Measurements from ENCODE around the gene CLEC16A. TPM values are rescaled to one million over a fixed set of nuclear protein-coding genes. Genes with fewer than 3 reads are reported as not detected.
"Not testable (repeated sequence)": the region's sequence is repeated elsewhere in the genome, so short reads cannot be mapped to it uniquely, and the experiment has no call there.

The CLEC16A gene
- total RNA-seq, 1 donor from 2014 or later: 20.9 TPM

DNA sequence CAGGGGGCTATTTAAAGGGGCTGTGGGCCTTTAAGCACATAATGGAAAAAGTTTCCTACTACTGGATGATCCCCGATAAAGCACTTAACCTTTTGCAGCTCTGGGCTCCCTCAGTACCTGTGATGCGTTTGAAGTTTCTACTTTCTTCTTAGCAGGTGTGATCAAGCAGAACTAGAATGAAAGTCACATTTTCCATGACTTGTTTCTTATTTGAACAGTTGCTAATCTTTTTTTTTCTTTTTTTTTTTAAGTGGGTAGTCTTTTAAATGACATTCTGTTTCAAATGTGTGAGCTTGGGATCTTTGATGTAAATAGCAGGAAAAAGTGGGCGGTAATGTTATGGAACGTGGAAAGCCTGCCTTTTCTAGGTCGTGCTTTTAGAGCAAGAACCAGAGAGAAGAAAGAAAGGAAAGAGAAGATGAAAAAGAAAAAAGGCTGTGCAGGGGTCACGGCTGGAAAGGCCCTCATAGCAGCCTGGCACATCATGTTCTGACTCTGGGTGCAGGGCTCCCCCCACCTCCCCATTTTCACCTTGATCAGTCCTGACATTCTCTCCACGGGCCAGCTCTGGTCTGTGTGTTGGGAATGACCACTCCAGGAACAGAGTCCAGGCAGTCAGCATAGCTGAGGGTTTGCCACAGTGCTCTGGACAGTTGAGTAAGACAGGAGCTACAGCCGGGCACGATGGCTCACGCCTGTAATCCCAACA is 150.6 kb downstream of the CLEC16A start:
- DNase-seq (no peak), ATAC-seq (ENCODE audit: poor library complexity) (no peak)
- intact Hi-C loops (cut with DNase I): no loop called here

DNA sequence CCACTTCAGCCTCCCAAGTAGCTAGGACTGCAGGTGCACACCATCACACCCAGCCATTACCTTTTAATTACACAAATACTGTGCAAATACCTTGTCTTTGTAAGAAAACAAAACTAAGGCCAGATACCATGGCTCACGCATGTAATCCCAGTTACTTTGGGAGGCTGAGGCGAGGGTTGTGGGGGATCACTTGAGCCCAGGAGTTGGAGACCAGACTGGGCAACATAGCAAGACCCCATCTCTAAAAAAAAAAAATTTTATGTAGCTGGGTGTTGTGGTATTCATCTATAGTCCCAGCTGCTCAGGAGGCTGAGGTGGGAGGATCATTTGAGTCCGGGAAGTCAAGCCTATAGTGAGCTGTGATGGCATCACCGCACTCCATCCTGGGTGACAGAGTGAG is 151.6 kb downstream of the CLEC16A start:
- DNase-seq (no peak), ATAC-seq (ENCODE audit: poor library complexity) (no peak)
- intact Hi-C loops (cut with DNase I): no loop called here

DNA sequence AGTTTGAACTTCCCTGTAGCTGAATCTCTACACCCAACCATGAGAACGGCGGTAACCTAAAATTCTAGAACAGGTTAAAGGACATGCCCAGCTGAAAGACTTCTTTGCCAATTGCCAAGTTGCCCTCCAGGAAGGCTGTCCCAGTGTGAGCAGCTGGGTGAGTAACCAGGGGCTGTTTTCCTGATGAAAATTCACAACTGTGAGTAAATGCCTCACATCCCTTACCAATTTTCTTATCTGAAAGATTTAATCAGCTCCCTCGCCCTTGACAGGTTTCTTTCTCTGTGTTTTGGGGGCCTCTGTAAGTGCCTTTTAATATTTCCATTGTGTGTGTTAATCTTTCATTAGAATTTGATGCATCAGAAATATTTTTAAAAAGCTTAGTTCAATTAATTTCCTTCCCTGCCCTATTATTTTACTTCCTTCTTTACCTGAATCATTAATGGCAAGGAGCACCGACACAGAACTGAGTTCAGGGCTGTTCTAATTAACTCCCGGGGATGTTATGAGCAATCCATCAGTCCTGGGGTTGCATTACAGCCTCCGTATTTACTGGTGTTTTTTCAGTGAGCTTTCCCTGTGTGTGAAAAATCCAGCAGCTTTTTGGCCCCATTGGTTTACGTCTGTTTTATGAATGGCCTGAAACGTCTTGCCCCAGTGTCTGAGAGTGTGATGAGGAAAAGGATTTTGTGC is 152.9 kb downstream of the CLEC16A start:
- intact Hi-C loops (cut with DNase I): no loop called here
- DNase-seq (no peak), ATAC-seq (ENCODE audit: poor library complexity) (no peak)

DNA sequence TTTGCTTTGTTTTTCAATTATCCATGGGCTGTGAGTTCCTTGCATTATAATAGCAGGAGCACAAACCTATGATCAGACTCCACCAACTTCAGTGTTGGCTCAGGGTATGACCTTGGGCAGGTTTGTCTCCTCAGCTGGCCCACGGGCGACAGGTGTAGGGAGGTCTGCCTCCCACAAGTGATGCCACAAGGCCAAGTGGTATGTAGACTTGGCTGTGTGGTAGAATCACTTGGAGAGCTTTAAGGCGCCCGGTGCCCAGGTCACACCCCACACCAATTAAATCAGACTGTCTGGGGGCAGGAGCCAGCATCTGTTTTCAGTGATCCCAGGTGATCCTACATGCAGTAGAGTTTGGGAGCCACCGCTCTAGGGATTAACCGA is 153.4 kb downstream of the CLEC16A start:
- DNase-seq: no peak
- intact Hi-C loops (cut with DNase I): no loop called here
- no peak for ATAC-seq (ENCODE audit: poor library complexity)

DNA sequence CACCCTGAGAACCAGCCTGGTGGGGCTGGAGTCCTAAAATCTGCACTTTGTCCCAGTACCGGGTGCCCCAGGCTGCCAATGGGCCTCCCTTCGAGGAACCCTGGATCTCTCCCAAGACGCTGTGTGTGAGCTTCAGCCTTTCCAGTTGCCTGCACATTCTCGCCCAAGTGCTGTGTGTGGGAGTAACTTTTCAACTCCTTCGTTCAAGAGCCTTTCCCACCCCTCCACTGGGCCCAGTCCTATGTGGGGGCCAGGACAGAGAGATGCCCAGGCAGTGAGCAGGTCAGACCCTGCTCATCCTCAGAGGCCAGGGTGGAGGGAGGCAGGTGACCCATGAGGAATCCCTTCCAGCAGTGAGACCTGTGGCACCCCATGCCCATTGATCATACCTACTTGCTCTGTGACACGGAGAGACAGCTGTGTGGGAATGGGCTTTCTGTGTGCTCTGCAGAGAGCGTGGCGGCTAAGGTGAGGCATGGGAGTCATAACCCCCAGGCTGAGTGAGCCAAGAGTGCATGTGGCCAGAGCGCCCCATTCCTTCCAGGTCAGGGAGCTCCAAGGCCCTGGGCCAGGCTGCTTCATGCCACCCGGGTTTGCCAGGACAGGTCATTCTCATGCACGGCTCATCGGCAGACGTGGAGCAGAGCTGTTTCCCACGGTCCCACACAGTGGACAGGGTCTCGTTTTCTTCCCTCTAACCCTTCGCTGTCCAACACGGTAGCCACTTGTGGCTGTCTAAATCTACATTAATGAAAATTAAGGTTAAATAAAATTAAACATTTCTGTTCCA is 154.4 kb downstream of the CLEC16A start:
- ATAC-seq (ENCODE audit: poor library complexity): no peak
- intact Hi-C loops (cut with DNase I): no loop called here
- DNase-seq: no peak

DNA sequence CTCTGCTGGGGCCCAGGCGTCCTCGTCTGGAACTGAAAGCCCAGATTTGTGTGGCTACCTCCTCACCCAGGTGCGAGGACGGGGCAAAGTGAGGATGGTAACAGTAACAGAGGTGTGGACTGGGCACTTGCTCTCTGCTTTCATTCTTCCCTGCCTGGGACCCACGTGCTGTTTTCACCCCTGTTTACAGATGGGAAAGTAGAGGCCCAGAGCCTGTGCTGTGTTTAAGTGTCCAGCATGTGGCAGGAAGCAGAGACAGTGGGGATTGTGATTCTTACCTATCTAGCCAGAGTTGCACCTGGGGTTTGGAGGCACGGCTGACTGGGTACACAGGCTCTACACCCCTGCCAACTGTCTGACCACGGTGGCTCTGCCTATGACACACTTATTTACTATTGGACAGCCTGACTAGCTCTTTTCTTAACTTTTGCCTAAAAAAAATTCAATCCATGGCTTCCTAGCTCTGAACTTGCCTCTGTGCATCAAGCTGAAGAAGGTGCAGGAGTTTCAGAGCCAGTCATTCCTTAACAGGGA is 155.4 kb downstream of the CLEC16A start:
- ATAC-seq (ENCODE audit: poor library complexity) (no peak), DNase-seq (no peak)
- intact Hi-C loops (cut with DNase I): loop anchor here (5.0 to 10.0 kb wide), 2 partner anchors 125 to 158 kb away; partner anchors contain the start of gene SOCS1

DNA sequence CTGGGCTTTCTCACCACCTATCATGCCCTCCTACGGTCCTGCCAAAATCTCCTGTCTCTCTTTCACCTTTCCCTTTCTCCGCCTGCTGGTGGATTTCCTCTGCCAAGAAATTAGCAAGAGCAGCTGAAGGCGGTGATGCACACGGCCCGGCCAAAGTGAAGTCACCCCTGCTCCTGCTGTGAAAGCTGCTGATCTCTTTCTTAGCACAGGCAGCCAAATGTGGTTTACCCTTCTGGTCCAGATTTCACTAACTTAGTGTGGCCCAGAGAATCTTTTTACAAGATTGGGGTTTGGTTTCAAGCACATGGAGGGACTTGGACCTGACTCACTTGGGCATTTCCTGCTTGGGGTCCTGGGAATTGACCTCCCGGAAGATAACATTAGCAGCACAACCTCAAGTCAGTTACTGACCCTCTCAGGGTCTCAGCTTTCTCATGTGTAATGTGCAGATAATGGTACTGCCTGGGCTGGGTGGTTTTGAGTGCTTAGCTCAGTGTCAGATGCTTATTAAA is 155.9 kb downstream of the CLEC16A start:
- peak; percentile 78 for DNase-seq
- peak; percentile 40 for ATAC-seq (ENCODE audit: poor library complexity)
- intact Hi-C loops (cut with DNase I): loop anchor here (5.0 to 10.0 kb wide), 2 partner anchors 125 to 157 kb away; partner anchors contain the start of gene SOCS1

DNA sequence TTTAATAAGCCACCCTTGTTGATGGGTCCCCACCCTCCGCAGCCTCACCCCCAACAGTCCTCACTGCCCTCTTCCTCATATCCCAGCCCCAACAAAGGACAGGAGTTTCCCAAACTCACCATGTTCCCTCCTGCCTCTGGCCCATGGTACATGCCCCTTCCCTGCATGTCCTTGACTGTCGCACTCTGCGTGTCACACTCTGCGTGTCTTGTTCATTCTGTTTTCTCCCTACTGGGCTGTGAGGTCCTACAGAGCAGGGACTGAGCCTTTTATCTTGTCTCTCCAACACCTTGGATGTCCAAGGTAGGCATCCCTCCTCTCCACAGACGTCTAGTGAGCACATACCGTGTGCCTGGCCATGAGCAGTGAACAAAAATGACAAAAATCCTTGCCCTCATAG is 156.9 kb downstream of the CLEC16A start:
- DNase-seq (no peak), ATAC-seq (ENCODE audit: poor library complexity) (no peak)
- intact Hi-C loops (cut with DNase I): loop anchor here (5.0 to 10.0 kb wide), 2 partner anchors 126 to 156 kb away; partner anchors contain the start of gene SOCS1

DNA sequence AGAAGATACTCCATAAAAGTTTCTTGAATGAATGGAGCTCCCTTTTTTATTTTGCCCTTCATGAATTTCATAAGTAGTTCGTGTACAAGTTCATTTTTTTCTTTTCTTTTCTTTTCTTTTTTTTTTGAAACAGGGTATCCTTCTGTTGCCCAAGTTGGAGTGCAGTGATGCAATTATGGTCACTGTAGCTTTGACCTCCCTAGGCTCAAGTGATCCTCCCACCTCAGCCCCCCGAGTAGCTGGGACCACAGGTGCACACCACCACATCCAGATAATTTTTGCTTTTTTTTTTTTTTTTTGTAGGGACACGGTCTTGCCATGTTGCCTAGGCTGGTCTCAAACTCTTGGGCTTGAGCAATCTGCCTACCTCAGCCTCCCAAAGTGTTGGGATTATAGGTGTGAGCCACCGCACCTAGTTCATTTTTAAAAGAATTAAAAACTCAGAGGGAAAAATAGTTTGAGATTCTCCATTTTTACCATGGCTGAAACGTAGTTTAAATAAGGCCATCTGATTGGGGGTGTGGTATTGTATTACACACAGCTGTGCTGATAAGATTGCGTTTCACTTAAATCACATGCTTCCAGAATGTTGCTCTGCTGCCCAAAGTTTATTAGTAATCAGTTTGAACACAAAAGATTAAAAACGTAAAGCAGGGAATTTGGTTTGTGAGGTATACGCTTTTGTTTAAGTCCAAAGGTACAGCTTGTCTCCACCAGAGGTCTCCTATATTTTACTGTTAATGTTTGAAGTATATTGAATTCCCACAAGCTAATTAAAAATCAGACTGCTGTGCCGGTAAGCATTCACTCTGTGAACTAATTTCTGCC is 157.5 kb downstream of the CLEC16A start:
- intact Hi-C loops (cut with DNase I): loop anchor here (5.0 to 10.0 kb wide), 2 partner anchors 127 to 155 kb away; partner anchors contain the start of gene SOCS1
- peak; percentile 7 for ATAC-seq (ENCODE audit: poor library complexity)
- DNase-seq: no peak

DNA sequence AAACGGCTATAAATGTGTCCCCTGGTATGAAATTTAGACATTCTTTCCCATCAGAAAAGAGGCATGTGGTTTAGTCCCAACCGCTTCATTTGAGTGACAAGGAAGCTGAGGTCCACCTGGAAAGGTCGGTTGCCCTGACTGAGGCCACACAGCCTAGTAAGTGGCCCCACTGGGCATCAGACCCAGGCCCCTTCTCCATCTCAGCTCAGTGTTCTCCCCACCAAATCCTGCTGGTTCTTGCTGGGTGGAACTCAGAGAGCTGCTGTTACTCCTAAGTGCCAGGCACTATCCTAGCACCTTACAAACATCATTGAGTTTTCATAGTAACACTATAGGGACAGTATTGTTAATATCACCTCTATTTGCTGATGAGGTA is 158.1 kb downstream of the CLEC16A start:
- ATAC-seq (ENCODE audit: poor library complexity) (no peak), DNase-seq (no peak)
- intact Hi-C loops (cut with DNase I): loop anchor here (5.0 to 10.0 kb wide), 2 partner anchors 128 to 155 kb away; partner anchors contain the start of gene SOCS1

DNA sequence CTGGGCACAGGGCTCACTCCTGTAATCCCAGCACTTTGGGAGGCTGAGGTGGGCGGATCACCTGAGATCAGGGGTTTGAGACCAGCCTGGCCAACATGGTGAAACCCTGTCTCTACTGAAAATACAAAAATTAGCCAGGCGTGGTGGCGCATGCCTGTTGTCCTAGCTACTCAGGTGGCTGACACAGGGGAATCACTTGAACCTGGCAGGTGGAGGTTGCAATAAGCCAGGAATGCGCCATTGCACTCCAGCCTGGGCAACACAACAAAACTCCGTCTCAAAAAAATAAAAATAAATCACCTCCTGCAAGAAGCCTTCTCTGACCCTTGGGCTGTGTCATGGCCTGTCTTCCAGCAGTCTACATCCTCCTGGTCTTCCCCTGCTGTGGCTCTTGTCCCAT is 158.9 kb downstream of the CLEC16A start:
- intact Hi-C loops (cut with DNase I): loop anchor here (5.0 to 10.0 kb wide), 2 partner anchors 128 to 154 kb away; partner anchors contain the start of gene SOCS1
- not testable (repeated sequence) for DNase-seq; ATAC-seq (ENCODE audit: poor library complexity)

DNA sequence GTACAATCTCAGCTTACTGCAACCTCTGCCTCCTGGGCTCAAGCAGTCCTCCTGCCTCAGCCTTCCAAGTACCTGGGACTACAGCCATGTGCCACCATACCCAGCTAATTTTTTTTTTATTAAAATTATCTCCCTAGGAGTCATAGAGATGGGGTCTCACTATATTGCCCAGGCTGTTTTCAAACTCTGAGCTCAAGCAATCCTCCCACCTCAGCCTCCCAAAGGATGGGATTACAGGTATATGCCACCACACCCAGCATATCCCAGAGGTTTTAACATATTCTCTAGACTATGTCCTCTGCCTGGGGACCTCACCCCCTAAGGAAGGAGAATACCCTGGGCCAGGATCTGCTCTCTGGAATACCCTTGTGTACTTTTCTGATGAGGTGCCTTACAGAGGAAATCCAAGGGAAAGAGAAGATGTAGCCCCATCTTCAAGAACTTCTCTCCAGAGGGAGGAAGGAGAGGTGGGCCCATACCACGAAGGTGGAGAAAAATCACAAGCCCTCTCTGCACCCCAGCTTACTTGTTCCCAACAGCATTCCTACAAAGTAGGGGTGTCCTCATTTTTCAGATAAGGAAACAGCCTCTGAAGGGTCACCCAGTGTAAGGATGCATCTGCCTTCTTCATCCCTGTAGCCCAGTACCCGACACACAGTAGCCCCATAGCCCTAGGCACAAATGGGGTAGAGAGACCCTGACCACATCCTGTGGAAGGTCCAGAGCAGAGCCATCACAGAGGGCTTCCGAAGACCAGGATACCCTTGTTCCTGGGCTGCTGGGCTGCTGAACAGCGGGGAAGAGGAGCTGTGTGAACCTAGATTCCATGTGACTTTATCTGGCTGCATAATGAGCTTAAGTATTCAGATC is 160.0 kb downstream of the CLEC16A start:
- DNase-seq: no peak
- peak; percentile 5 for ATAC-seq (ENCODE audit: poor library complexity)
- intact Hi-C loops (cut with DNase I): loop anchor here (5.0 to 10.0 kb wide), 2 partner anchors 130 to 153 kb away; partner anchors contain the start of gene SOCS1

DNA sequence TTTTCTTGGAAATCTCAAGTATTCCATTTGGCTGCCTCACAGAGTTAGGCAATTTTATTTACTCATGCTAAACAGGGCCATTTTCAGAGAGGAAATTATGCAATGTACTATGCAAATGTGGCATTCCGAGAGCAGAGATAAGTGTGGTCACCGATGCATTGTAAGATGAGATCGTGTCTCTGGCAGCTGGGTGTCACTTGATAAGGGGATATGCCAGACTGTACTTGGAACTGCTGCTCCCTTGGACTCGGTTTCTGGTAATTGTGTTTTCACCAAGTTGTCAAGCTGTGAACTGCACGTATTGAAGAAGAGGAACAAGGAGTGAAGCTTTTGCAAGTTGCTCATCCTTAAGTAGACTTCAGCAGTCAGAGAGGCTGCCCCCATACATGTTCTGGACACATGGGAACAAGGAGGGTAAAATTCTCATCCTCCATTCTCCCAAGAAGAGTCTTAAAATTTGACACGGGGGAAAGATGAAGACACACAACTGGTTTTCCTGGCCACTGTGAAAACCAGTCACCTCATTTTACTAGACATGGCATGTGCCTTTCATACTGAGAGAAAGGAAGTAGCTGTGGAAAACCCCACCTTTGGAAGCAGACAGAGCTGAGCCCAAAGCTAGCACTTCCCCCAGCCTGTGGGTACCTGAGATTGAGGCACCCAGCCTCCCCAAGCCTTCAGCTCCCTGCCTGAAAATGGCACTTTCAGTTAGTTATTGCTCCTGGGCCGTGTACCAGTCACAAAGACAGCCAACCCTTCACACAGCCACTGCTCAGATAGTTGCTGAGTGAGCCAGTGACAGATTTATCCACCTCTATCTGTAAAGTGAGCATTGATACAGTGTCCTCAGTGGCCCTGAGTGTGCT is 160.9 kb downstream of the CLEC16A start:
- ATAC-seq (ENCODE audit: poor library complexity) (peak; percentile 71), DNase-seq (no peak)
- intact Hi-C loops (cut with DNase I): loop anchor here (10.0 kb wide), 1 partner anchor 130 kb away; no protein-coding TSS in a partner anchor

DNA sequence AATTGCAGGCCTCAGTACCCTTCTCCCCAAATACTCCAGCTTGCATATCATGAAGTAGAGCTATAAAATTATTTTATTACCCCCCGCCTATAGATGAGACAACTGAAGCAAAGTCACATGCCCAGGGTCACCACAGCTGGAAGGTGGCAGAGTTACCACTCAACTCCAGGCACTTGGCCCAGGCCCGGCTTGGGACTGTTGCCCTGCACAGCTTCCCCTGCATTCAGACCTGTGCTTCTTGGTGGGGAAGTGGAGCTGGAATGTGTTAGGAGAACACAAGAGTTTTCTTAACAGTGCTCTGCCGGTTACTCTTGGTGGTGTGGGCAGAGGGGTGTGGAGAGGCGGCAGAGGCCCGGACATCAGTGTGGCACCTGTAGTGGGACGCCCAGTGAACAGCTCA is 162.4 kb downstream of the CLEC16A start:
- intact Hi-C loops (cut with DNase I): loop anchor here (10.0 kb wide), 1 partner anchor 132 kb away; no protein-coding TSS in a partner anchor
- ATAC-seq (ENCODE audit: poor library complexity): peak; percentile 18

DNA sequence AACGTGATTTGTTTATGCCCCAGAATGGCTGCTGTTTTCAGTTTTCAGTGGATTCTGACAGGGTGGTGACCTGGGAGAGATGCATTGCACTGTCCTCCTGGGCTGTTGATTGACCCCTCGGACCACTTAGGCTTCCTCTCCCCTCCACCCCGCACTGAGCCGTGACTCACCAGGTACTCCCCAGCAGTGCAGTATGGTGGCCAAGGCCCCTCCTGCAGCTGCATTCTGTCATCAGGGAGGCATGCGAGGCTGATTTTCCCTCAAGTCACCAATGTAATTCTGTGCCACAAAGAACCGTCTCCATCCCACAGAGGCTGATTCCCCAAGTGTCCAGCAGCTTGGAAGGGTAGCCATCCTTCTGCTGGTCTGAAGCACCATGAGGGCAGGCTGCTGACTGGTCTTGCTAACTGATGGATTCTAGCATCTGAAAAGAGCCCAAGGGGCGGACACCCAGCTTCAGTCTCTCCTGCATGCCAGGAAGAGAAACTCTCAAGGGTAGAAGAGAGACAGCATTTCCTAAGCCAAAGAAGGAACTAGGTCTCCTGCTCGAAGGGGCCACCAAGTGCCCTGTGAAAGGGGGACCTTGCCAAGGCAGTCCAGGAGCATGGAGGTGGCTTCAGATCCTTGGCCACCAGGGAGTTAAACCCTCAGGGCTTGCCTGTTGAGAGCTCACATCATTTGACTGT is 163.6 kb downstream of the CLEC16A start:
- no peak for DNase-seq
- ATAC-seq (ENCODE audit: poor library complexity): no peak
- intact Hi-C loops (cut with DNase I): loop anchor here (10.0 kb wide), 1 partner anchor 133 kb away; no protein-coding TSS in a partner anchor

More for the DNA sequence above, 162.4 kb downstream of the CLEC16A start:
- no peak for DNase-seq

Measured in Right ventricle myocardium superior (tissue), 1 donor.